Sigmoid colon (tissue), 4 donors: ENCODE data around the gene FAM53A.
A peak's percentile ranks its signal among the peaks of the same experiment; 100 is the strongest.

Source experiments
- CTCF ChIP-seq, 4 experiments: fragments of 450-650 bp in 3 of 4; fragments of 200-600 bp in 1 of 4; IDR thresholded peaks; one replicate each; pipeline ENCODE4 v1.5.1; 2016 to 2019; ENCODE audit warnings: antibody characterized with exemption in 4 of 4, mild to moderate bottlenecking in 3 of 4, moderate library complexity in 2 of 4
- EP300 ChIP-seq, 4 donors: sonication (generic); formaldehyde crosslinking; IDR thresholded peaks; one replicate each; pipeline ENCODE4 v1.6.1; 2017; ENCODE audit warnings: antibody characterized with exemption in 4 of 4
- POLR2A ChIP-seq, 2 donors: fragments of 450-650 bp; IDR thresholded peaks; one replicate each; pipeline ENCODE4 v1.6.1; 2016; ENCODE audit warnings: antibody characterized with exemption in 2 of 2, mild to moderate bottlenecking in 2 of 2, moderate library complexity in 2 of 2
- POLR2AphosphoS5 ChIP-seq, 4 donors: sonication (generic); formaldehyde crosslinking; IDR thresholded peaks; one replicate each; pipeline ENCODE4 v1.6.1; 2017; ENCODE audit warnings: antibody characterized with exemption in 4 of 4

DNA sequence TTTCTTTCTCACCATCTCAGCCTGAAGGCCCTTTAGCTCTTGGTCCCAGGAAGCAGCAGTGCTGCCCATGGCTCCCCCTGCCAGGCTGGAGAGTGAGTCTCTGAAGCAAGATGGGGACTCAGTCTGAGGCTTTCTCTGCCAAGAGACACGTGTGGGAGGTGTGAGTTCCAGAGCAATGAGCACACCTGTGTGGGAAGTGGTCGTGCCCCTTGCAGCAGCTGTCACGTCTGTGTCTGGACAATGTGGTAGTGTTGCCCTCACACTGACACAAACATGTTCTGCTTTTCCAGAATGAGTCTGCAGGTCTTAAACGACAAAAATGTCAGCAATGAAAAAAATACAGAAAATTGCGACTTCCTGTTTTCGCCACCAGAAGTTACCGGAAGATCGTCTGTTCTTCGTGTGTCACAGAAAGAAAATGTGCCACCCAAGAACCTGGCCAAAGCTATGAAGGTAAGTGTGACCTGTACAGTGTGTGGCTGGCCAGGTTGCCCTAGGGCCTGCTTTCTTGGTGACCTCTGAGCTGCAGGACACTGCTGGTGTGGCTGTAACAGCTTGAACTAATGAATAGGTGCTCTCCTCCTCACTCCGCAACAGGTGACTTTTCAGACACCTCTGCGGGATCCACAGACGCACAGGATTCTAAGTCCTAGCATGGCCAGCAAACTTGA, 39.2 kb upstream of the FAM53A start:
- TF ChIP-seq CTCF (IDR thresholded peaks at IDR 0.05) (no peak), POLR2AphosphoS5 (IDR thresholded peaks at IDR 0.05) (peak in 1 of 4 donors; percentile 13), POLR2A (IDR thresholded peaks at IDR 0.05) (no peak), EP300 (IDR thresholded peaks at IDR 0.05) (no peak)
